Astrocyte (in vitro differentiated cells and primary cell): ENCODE measurements around the gene CHST15.

Source experiments
- CTCF ChIP-seq: IDR thresholded peaks from 2 replicates; pipeline ENCODE4 v1.5.1; 2011; ENCODE audit warnings: low read depth, mild to moderate bottlenecking, inconsistent platforms, low read length, moderate library complexity; ENCODE audit not compliant: insufficient read depth
- EZH2 ChIP-seq: IDR thresholded peaks from 2 replicates; pipeline ENCODE4 v1.6.1; 2012; ENCODE audit warnings: mild to moderate bottlenecking, low read length, inconsistent platforms; ENCODE audit not compliant: insufficient read depth

- no peak for TF ChIP-seq CTCF
- TF ChIP-seq EZH2 = no peak
Observed at GRCh38 chr10:124015991-124016390, 77.4 kb downstream of the CHST15 start.
